Dermis blood vessel endothelial cell (primary cell): Measurements from ENCODE around the gene CSPG4. TPM values are rescaled to one million over a fixed set of nuclear protein-coding genes. Genes with fewer than 3 reads are reported as not detected.
"Not testable (repeated sequence)": the region's sequence is repeated elsewhere in the genome, so short reads cannot be mapped to it uniquely, and the experiment has no call there.

Experiments
- DNase-seq: peaks from one replicate; pipeline ENCODE4 v3.0.0; 2010
- total RNA-seq: library from RNA; depleted of rRNA; stranded (reverse); fragments of >200 nt; gene quantifications from 2 replicates; pipeline ENCODE4 v1.2.3, GENCODE V29; 2014

CSPG4 gene
- total RNA-seq, 1 donor from 2014 or later, result 0.68 TPM

- no peak for DNase-seq
Measured at GRCh38 chr15:75704263-75704615, 8.4 kb downstream of the CSPG4 start.

GRCh38 chr15:75703440-75704262 lies 9.0 kb downstream of the CSPG4 start:
- not testable (repeated sequence) for DNase-seq

- no peak for DNase-seq
Measured at GRCh38 chr15:75702436-75702835, 10.2 kb downstream of the CSPG4 start.

GRCh38 chr15:75701071-75702003 lies 11.3 kb downstream of the CSPG4 start:
- DNase-seq, result not testable (repeated sequence)

GRCh38 chr15:75699961-75700874 lies 12.4 kb downstream of the CSPG4 start:
- not testable (repeated sequence) for DNase-seq

- not testable (repeated sequence) for DNase-seq
Measured at GRCh38 chr15:75699517-75699916, 13.1 kb downstream of the CSPG4 start.

GRCh38 chr15:75697974-75698747 lies 14.5 kb downstream of the CSPG4 start:
- not testable (repeated sequence) for DNase-seq

GRCh38 chr15:75697523-75697922 lies 15.1 kb downstream of the CSPG4 start:
- no peak for DNase-seq

- DNase-seq, result no peak
Measured at GRCh38 chr15:75696854-75697259, 15.8 kb downstream of the CSPG4 start.

GRCh38 chr15:75696311-75696720 lies 16.3 kb downstream of the CSPG4 start:
- no peak for DNase-seq

GRCh38 chr15:75695634-75696310 lies 16.9 kb downstream of the CSPG4 start:
- no peak for DNase-seq

- no peak for DNase-seq
Measured at GRCh38 chr15:75695220-75695619, 17.4 kb downstream of the CSPG4 start.

GRCh38 chr15:75694241-75695182 lies 18.1 kb downstream of the CSPG4 start:
- peak; percentile 82 for DNase-seq

GRCh38 chr15:75693501-75694240 lies 19.0 kb downstream of the CSPG4 start:
- DNase-seq, result peak; percentile 92

GRCh38 chr15:75693028-75693427 lies 19.6 kb downstream of the CSPG4 start:
- not testable (repeated sequence) for DNase-seq

- not testable (repeated sequence) for DNase-seq
Measured at GRCh38 chr15:75692311-75692710, 20.3 kb downstream of the CSPG4 start.

GRCh38 chr15:75689429-75689828 lies 23.2 kb downstream of the CSPG4 start:
- not testable (repeated sequence) for DNase-seq

GRCh38 chr15:75688831-75689230 lies 23.8 kb downstream of the CSPG4 start:
- no peak for DNase-seq

GRCh38 chr15:75688278-75688557 lies 24.4 kb downstream of the CSPG4 start:
- DNase-seq, result no peak
